ENCODE measurements around the gene MAGI2.

Gene MAGI2

GRCh38 chr7:78448911-78449310 is 1004.6 kb downstream of the MAGI2 start:
- in situ Hi-C loops (cut with HindIII; ENCODE audit: low sequenced_read_pairs): no loop called here

- in situ Hi-C loops (cut with HindIII; ENCODE audit: low sequenced_read_pairs): no loop called here
Measured at GRCh38 chr7:78444267-78444666, 1009.2 kb downstream of the MAGI2 start.

- in situ Hi-C loops (cut with HindIII; ENCODE audit: low sequenced_read_pairs): no loop called here
Measured at GRCh38 chr7:78443811-78444210, 1009.7 kb downstream of the MAGI2 start.

GRCh38 chr7:78441737-78442136 is 1011.7 kb downstream of the MAGI2 start:
- in situ Hi-C loops (cut with HindIII; ENCODE audit: low sequenced_read_pairs): no loop called here

- in situ Hi-C loops (cut with HindIII; ENCODE audit: low sequenced_read_pairs): no loop called here
Measured at GRCh38 chr7:78438433-78438832, 1015.0 kb downstream of the MAGI2 start.

- in situ Hi-C loops (cut with HindIII; ENCODE audit: low sequenced_read_pairs): no loop called here
Measured at GRCh38 chr7:78437118-78437517, 1016.3 kb downstream of the MAGI2 start.

GRCh38 chr7:78435355-78435754 is 1018.1 kb downstream of the MAGI2 start:
- in situ Hi-C loops (cut with HindIII; ENCODE audit: low sequenced_read_pairs): no loop called here

- in situ Hi-C loops (cut with HindIII; ENCODE audit: low sequenced_read_pairs): no loop called here
Measured at GRCh38 chr7:78434281-78434680, 1019.2 kb downstream of the MAGI2 start.

GRCh38 chr7:78433421-78433820 is 1020.0 kb downstream of the MAGI2 start:
- in situ Hi-C loops (cut with HindIII; ENCODE audit: low sequenced_read_pairs): no loop called here

GRCh38 chr7:78429878-78430277 is 1023.6 kb downstream of the MAGI2 start:
- in situ Hi-C loops (cut with HindIII; ENCODE audit: low sequenced_read_pairs): no loop called here

- in situ Hi-C loops (cut with HindIII; ENCODE audit: low sequenced_read_pairs): no loop called here
Measured at GRCh38 chr7:78427209-78427608, 1026.3 kb downstream of the MAGI2 start.

- in situ Hi-C loops (cut with HindIII; ENCODE audit: low sequenced_read_pairs): no loop called here
Measured at GRCh38 chr7:78420001-78420400, 1033.5 kb downstream of the MAGI2 start.

- in situ Hi-C loops (cut with HindIII; ENCODE audit: low sequenced_read_pairs): no loop called here
Measured at GRCh38 chr7:78417180-78417853, 1036.2 kb downstream of the MAGI2 start.

GRCh38 chr7:78413568-78413967 is 1039.9 kb downstream of the MAGI2 start:
- in situ Hi-C loops (cut with HindIII; ENCODE audit: low sequenced_read_pairs): no loop called here

GRCh38 chr7:78412216-78412858 is 1041.1 kb downstream of the MAGI2 start:
- in situ Hi-C loops (cut with HindIII; ENCODE audit: low sequenced_read_pairs): no loop called here

GRCh38 chr7:78407031-78407430 is 1046.4 kb downstream of the MAGI2 start:
- in situ Hi-C loops (cut with HindIII; ENCODE audit: low sequenced_read_pairs): no loop called here

GRCh38 chr7:78406531-78406930 is 1046.9 kb downstream of the MAGI2 start:
- in situ Hi-C loops (cut with HindIII; ENCODE audit: low sequenced_read_pairs): no loop called here

- in situ Hi-C loops (cut with HindIII; ENCODE audit: low sequenced_read_pairs): no loop called here
Measured at GRCh38 chr7:78402096-78402495, 1051.4 kb downstream of the MAGI2 start.

GRCh38 chr7:78400038-78400437 is 1053.4 kb downstream of the MAGI2 start:
- in situ Hi-C loops (cut with HindIII; ENCODE audit: low sequenced_read_pairs): no loop called here

GRCh38 chr7:78399033-78399769 is 1054.3 kb downstream of the MAGI2 start:
- in situ Hi-C loops (cut with HindIII; ENCODE audit: low sequenced_read_pairs): no loop called here

GRCh38 chr7:78398576-78398975 is 1054.9 kb downstream of the MAGI2 start:
- in situ Hi-C loops (cut with HindIII; ENCODE audit: low sequenced_read_pairs): no loop called here

- in situ Hi-C loops (cut with HindIII; ENCODE audit: low sequenced_read_pairs): no loop called here
Measured at GRCh38 chr7:78398081-78398480, 1055.4 kb downstream of the MAGI2 start.

Data from endothelial cell of hepatic sinusoid (primary cell).